Aorta (tissue), 5 donors: ENCODE results near the gene UBL4A. TPM values are rescaled to one million over a fixed set of nuclear protein-coding genes. Genes with fewer than 3 reads are reported as not detected.

Source experiments
- ATAC-seq: fragments of 200-7000 bp; cut with Tn5 transposase; one replicate; pipeline ENCODE4 v1.9.1; 2022; ENCODE audit warnings: moderate library complexity; ENCODE audit not compliant: low FRiP score
- DNase-seq, 2 donors: peaks; one replicate each; pipeline ENCODE4 v3.0.0-alpha.2; 2020
- H3K27ac ChIP-seq, 2 donors: one replicate each; pipeline ENCODE4 v1.5.1; 2013; ENCODE audit warnings: low read length in 2 of 2, mild to moderate bottlenecking in 2 of 2, moderate library complexity in 2 of 2, control low read depth in 1 of 2, inconsistent platforms in 1 of 2, low read depth in 1 of 2
- H3K27me3 ChIP-seq, 2 donors: one replicate each; pipeline ENCODE4 v1.6.1; 2013; ENCODE audit warnings: control low read depth in 1 of 2, low read length in 1 of 2, mild to moderate bottlenecking in 1 of 2, moderate library complexity in 1 of 2; ENCODE audit not compliant: insufficient read depth in 2 of 2, control insufficient read depth in 1 of 2
- H3K36me3 ChIP-seq, 2 donors: one replicate each; pipeline ENCODE4 v1.6.1; 2013; ENCODE audit warnings: control low read depth in 1 of 2, low read length in 1 of 2, mild to moderate bottlenecking in 1 of 2; ENCODE audit not compliant: insufficient read depth in 2 of 2, control insufficient read depth in 1 of 2
- H3K4me1 ChIP-seq, 2 donors: one replicate each; pipeline ENCODE4 v1.6.1; 2013; ENCODE audit warnings: low read length in 2 of 2, control low read depth in 1 of 2, mild to moderate bottlenecking in 1 of 2, moderate library complexity in 1 of 2; ENCODE audit not compliant: insufficient read depth in 2 of 2, control insufficient read depth in 1 of 2
- H3K4me3 ChIP-seq, 2 donors: one replicate each; pipeline ENCODE4 v1.5.1; 2013; ENCODE audit warnings: low read length in 2 of 2, control low read depth in 1 of 2, mild to moderate bottlenecking in 1 of 2
- H3K9me3 ChIP-seq: one replicate; pipeline ENCODE4 v1.6.1; 2013; ENCODE audit warnings: mild to moderate bottlenecking, low read length; ENCODE audit not compliant: control insufficient read depth
- WGBS, 2 donors: extraction: QIAGEN DNeasy Blood & Tissue Kit; methylation state at CpG; one replicate each; pipeline ENCODE4 v1.1.7; 2013; 5-methylcytosine and 5-hydroxymethylcytosine counted together
- intact Hi-C, 2 donors: fragments of 100-400 bp; cut with DNase I; formaldehyde crosslinking; loops; one replicate each; pipeline versions ENCODE4 v1.14.2 to v1.15.0; 2022
- polyA plus RNA-seq, 2 donors: library from polyadenylated mRNA; stranded (reverse); fragments of 200-250 nt; gene quantifications; one replicate each; pipeline ENCODE4 v1.2.3, GENCODE V29; 2013
- total RNA-seq, 2 donors: library from RNA; stranded (reverse); fragmentation: NEBNext Ultra II Directional; extraction: Animal tissue kit (Norgen Biotek cat#: 25700); gene quantifications; one replicate each; pipeline ENCODE4 v1.2.1, GENCODE V29; 2021
- donor health status: healthy with polysubstance abuse.
- donor health status: Bipolar disorder and iron deficiency.
- donor health status: DM: no; HTN: no; CAD: no.
- donor health status: DM: no; HTN: no; CAD: no.
- donor health status: DM: yes; HTN: yes; CAD: no.

Gene UBL4A
- total and polyA plus RNA-seq, 4 donors, result 20.5 to 27.2 (median 25.5) TPM

GRCh38 chrX:154457491-154458115, 28.8 kb downstream of the UBL4A start:
- DNase-seq (no peak), ATAC-seq (peak; percentile 13)
- H3K9me3 ChIP-seq, result no peaks in the 10 kb centered on the region
- H3K36me3 ChIP-seq, result no peaks in the 10 kb centered on the region
- peaks cover 0 to 2% of the 10 kb centered on the region in 2 donors for H3K27me3 ChIP-seq
- H3K4me1 ChIP-seq, result no peaks in the 10 kb centered on the region
- intact Hi-C loops, result no loop called here
- H3K4me3 ChIP-seq, result peak overlapping the region; percentile 37 to 88
- H3K27ac ChIP-seq, result peak overlapping the region in 1 of 2 donors; percentile 38
- WGBS, 2 donors, result 3 to 33% methylated on average over 25 to 65 of the region's 65 CpGs

- no peaks in the 10 kb centered on the region for H3K9me3 ChIP-seq
- ATAC-seq, result no peak
- no peak for DNase-seq
- H3K27me3 ChIP-seq, result no peaks in the 10 kb centered on the region
- H3K36me3 ChIP-seq, result peaks cover 0 to 4% of the 10 kb centered on the region in 2 donors
- H3K4me3 ChIP-seq, result no peak overlapping the region
- WGBS, 2 donors, result 61 to 72% methylated on average over 9 of the region's 9 CpGs
- H3K4me1 ChIP-seq, result no peaks in the 10 kb centered on the region
- no peak overlapping the region for H3K27ac ChIP-seq
- intact Hi-C loops, result no loop called here
Measured at GRCh38 chrX:154452823-154453222, 33.6 kb downstream of the UBL4A start.

DNA sequence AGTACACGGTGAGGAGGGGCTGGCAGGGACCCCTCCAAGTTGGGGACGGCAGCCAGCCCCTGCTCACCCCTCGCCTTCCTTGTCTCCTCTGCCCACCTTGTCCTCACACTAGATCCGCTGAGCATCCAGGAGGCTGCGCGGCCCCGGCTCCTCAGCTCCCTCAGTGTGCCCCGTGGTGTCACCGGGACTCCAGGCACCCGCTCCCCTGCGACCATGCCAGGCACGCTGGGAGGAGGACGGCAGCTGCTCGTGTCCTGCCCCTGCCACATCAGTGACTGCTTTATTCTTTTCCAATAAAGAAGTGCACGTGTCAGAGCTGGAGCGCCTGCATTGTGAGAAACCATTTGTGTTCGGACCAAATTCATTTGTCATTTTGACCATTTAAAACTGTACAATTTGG, 36.1 kb downstream of the UBL4A start:
- 87 to 92% methylated on average over 15 to 17 of the region's 17 CpGs for WGBS, 2 donors
- peaks cover 0 to 4% of the 10 kb centered on the region in 2 donors for H3K36me3 ChIP-seq

DNA sequence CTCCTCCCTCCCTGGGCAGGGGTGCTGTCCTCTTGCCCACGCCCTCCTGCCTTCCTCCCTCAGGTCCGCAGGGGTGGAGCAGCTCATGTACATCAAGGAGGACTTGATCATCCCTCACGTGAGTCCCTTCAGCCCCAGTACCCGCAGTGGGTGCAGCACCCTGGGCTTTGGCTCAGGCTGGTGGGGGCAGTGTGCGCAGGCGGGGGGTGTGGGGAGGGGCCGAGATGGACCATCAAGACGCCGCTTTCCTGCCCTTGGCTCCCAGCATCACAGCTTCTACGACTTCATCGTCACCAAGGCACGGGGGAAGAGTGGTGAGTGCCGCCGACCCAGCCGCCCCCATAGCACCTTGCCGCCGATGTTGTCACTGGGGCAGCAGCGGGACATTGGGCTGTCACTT, 36.8 kb downstream of the UBL4A start:
- H3K27ac ChIP-seq, result no peak overlapping the region
- H3K4me3 ChIP-seq, result no peak overlapping the region
- 91% methylated on average over 18 of the region's 18 CpGs for WGBS, 2 donors
- ATAC-seq (no peak), DNase-seq (no peak)
- H3K36me3 ChIP-seq, result peaks cover 0 to 4% of the 10 kb centered on the region in 2 donors
- no peaks in the 10 kb centered on the region for H3K27me3 ChIP-seq
- intact Hi-C loops, result no loop called here
- H3K9me3 ChIP-seq, result no peaks in the 10 kb centered on the region
- H3K4me1 ChIP-seq, result no peaks in the 10 kb centered on the region

More for the DNA sequence above, 36.1 kb downstream of the UBL4A start:
- Histone ChIP-seq H3K4me3 (no peak overlapping the region), H3K4me1 (no peaks in the 10 kb centered on the region), H3K9me3 (no peaks in the 10 kb centered on the region), H3K27ac (no peak overlapping the region), H3K27me3 (no peaks in the 10 kb centered on the region)
- DNase-seq (no peak), ATAC-seq (no peak)
- intact Hi-C loops, result no loop called here

DNA sequence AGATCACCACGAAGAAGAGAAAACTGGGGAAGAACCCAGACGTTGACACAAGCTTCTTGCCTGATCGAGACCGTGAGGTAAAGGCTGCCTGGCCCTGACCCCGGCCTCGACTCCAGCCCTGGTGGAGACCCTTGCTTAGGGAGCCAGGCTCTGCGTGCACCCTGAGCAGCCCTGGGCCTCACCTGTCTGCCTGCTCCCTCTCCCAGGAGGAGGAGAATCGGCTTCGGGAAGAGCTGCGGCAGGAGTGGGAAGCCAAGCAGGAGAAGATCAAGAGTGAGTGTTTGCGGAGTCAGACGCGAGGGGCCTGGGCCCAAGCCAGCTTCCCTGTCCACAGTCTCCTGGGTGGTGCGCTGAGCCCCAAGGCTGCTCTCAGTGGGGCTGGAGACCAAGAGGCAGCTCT, 37.9 kb downstream of the UBL4A start:
- peaks cover 0 to 4% of the 10 kb centered on the region in 2 donors for H3K36me3 ChIP-seq
- H3K4me3 ChIP-seq, result no peak overlapping the region
- no peak overlapping the region for H3K27ac ChIP-seq
- ATAC-seq (no peak), DNase-seq (no peak)
- 89 to 90% methylated on average over 14 of the region's 14 CpGs for WGBS, 2 donors
- no peaks in the 10 kb centered on the region for H3K4me1 ChIP-seq
- intact Hi-C loops, result no loop called here
- H3K27me3 ChIP-seq, result no peaks in the 10 kb centered on the region
- H3K9me3 ChIP-seq, result no peaks in the 10 kb centered on the region

DNA sequence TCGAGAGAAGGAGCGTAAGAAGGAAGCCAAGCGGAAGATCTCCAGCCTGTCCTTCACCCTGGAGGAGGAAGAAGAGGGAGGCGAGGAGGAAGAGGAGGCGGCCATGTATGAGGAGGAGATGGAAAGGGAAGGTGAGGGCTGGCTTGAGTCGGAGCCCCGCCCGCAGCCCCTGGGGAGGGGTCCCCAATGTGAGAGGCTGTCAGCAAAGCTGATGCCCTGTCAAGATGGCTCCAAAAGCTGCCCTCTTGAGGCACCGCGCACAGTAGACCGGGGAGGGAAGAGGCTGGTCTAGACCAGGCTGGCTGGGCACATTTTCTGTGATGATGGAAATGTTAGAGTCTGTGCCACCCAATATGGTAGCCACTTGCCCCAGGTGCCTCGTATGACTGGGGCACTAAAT, 40.0 kb downstream of the UBL4A start:
- no peak for ATAC-seq
- intact Hi-C loops, result no loop called here

GRCh38 chrX:154445776-154446175, 40.6 kb downstream of the UBL4A start:
- 93% methylated on average over 16 of the region's 16 CpGs for WGBS, 2 donors
- no peaks in the 10 kb centered on the region for H3K27me3 ChIP-seq
- intact Hi-C loops, result no loop called here
- DNase-seq (no peak), ATAC-seq (no peak)
- H3K36me3 ChIP-seq, result peaks cover 0 to 5% of the 10 kb centered on the region in 2 donors
- H3K4me1 ChIP-seq, result no peaks in the 10 kb centered on the region
- H3K9me3 ChIP-seq, result no peaks in the 10 kb centered on the region
- no peak overlapping the region for H3K4me3 ChIP-seq
- no peak overlapping the region for H3K27ac ChIP-seq

More for the DNA sequence above, 40.0 kb downstream of the UBL4A start:
- no peaks in the 10 kb centered on the region for H3K9me3 ChIP-seq
- no peak overlapping the region for H3K27ac ChIP-seq
- no peak overlapping the region for H3K4me3 ChIP-seq
- peaks cover 0 to 5% of the 10 kb centered on the region in 2 donors for H3K36me3 ChIP-seq
- no peaks in the 10 kb centered on the region for H3K27me3 ChIP-seq
- WGBS, 2 donors, result 87 to 90% methylated on average over 12 of the region's 12 CpGs
- H3K4me1 ChIP-seq, result no peaks in the 10 kb centered on the region
- DNase-seq, result no peak

DNA sequence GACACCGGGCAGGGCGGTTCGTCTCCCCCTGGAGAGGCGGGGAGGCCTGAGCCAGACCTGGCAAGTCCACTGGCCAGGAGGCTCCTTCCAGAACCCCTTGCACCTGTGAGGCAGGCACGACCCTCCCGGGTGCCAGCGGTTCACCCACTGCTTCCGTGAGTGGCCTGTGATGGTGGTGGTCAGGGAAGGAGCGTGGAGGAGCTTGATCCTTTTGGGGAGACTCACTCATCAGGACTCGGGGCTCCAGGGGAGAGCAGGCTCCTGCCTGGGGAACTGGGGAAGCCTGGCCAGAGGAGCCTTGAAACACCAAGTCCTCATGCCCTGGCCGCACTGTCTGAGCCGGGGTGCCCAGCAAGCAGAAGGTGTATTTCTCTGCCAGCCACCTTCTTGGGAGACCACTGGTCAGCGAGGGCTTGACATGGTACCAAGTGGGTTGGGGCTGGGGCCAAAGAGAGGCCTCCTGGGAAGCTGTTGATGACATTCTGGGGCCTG, 41.6 kb downstream of the UBL4A start:
- Histone ChIP-seq H3K36me3 (peaks cover 0 to 5% of the 10 kb centered on the region in 2 donors), H3K27ac (no peak overlapping the region), H3K27me3 (no peaks in the 10 kb centered on the region), H3K4me3 (peak overlapping the region in 1 of 2 donors; percentile 23), H3K4me1 (no peaks in the 10 kb centered on the region), H3K9me3 (no peaks in the 10 kb centered on the region)
- intact Hi-C loops, result loop anchor here in 1 of 2 donors (1.0 kb wide), 1 partner anchor 34 kb away; no protein-coding TSS in a partner anchor
- WGBS, 2 donors, result 31 to 47% methylated on average over 12 to 13 of the region's 13 CpGs
- ATAC-seq, result no peak
- DNase-seq, result no peak
